Esophagus squamous epithelium (tissue), 5 donors: ENCODE measurements around the gene PLD4. TPM values are rescaled to one million over a fixed set of nuclear protein-coding genes. Genes with fewer than 3 reads are reported as not detected.

ENCODE experiments used
- DNase-seq: peaks from one replicate; lab custom pipeline; 2025; lab: John Stamatoyannopoulos, UW
- H3K27ac ChIP-seq, 4 donors: fragments of 200-600 bp; sonication (generic); one replicate each; pipeline ENCODE4 v1.5.1; 2016 to 2019; ENCODE audit warnings: mild to moderate bottlenecking in 1 of 4
- H3K27me3 ChIP-seq, 4 donors: fragments of 200-600 bp; sonication (generic); 1 replicate in 3 of 4; 2 replicates in 1 of 4; pipeline versions ENCODE4 v1.5.1 to v1.6.0; 2017 to 2021; ENCODE audit warnings: antibody characterized with exemption in 1 of 4
- H3K36me3 ChIP-seq, 3 donors: fragments of 200-600 bp; sonication (generic); one replicate each; pipeline ENCODE4 v1.5.1; 2016 to 2019
- H3K4me1 ChIP-seq, 3 donors: fragments of 200-600 bp; sonication (generic); one replicate each; pipeline ENCODE4 v1.5.1; 2017 to 2019
- H3K4me3 ChIP-seq, 4 donors: fragments of 200-600 bp; sonication (generic); 1 replicate in 3 of 4; 2 replicates in 1 of 4; pipeline ENCODE4 v1.5.1; 2016 to 2019; ENCODE audit warnings: mild to moderate bottlenecking in 2 of 4, moderate library complexity in 1 of 4
- H3K9me3 ChIP-seq, 3 donors: fragments of 200-600 bp; sonication (generic); one replicate each; pipeline ENCODE4 v1.5.1; 2016 to 2019
- CTCF ChIP-seq, 6 experiments: fragments of 450-650 bp in 4 of 6; fragments of 200-600 bp in 2 of 6; sonication (generic) in 2 of 6; IDR thresholded peaks; one replicate each; pipeline ENCODE4 v1.5.1; 2016 to 2019; ENCODE audit warnings: antibody characterized with exemption in 6 of 6, mild to moderate bottlenecking in 4 of 6, moderate library complexity in 4 of 6
- POLR2A ChIP-seq, 4 donors: fragments of 450-650 bp; IDR thresholded peaks; one replicate each; pipeline ENCODE4 v1.6.1; 2017; ENCODE audit warnings: antibody characterized with exemption in 4 of 4, mild to moderate bottlenecking in 4 of 4, moderate library complexity in 3 of 4
- WGBS, 2 donors: methylation state at CpG; one replicate each; pipeline ENCODE4 v1.1.5; 2018; 5-methylcytosine and 5-hydroxymethylcytosine counted together
- intact Hi-C: fragments of 100-400 bp; cut with DNase I; formaldehyde crosslinking; loops from one replicate; pipeline ENCODE4 v1.15.0; 2022
- total RNA-seq, 4 donors: library from RNA; depleted of rRNA; stranded (reverse); fragments of >200 nt; gene quantifications; one replicate each; pipeline ENCODE4 v1.1.0, GENCODE V29; 2016
- donor health status: DM: yes; HTN: yes; CAD: no.

The PLD4 gene
- total RNA-seq, 4 donors from 2014 or later = 0.18 to 0.95 (median 0.64) TPM

DNA sequence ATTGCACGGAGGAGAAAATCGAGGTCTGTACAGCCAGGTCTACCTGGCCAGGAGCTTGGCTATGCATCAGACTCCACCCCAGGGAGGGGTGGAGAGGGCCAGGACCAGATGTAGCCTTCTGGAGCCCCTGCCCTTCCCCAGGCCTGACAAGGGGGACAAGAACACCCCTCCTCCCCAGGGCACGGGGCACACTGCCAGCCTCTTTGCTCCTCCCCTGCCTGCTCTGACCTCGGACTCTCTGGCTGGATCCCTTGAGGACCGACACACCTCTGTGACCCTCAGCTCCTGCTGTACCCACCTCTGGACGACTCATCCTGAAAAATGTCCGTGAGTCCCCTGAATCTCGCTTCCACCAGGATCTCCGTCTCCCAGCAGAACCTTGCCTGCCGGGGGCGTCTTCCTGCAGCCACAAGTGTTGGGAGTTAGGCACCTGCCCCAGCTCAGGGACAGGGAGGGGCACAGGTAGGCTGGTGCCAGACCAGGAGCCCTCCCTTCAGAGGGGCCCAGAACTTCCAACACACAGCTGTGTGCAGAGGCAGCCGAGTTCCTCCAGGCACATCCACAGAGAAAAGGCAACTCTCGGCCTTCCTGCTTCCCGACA is 31.7 kb downstream of the PLD4 start:
- Histone ChIP-seq H3K36me3 (peaks cover 33 to 81% (median 38%) of the 10 kb centered on the region in 3 donors), H3K4me1 (peaks cover 0 to 13% (median 7%) of the 10 kb centered on the region in 3 donors), H3K27ac (no peak overlapping the region), H3K9me3 (no peaks in the 10 kb centered on the region), H3K27me3 (no peaks in the 10 kb centered on the region), H3K4me3 (no peak overlapping the region)
- DNase-seq = no peak
- WGBS, 2 donors = 85 to 86% methylated on average over 10 to 11 of the region's 14 CpGs
- intact Hi-C loops = no loop called here
- no peak for TF ChIP-seq POLR2A (IDR thresholded peaks at IDR 0.05)
- no peak for TF ChIP-seq CTCF (IDR thresholded peaks at IDR 0.05)

DNA sequence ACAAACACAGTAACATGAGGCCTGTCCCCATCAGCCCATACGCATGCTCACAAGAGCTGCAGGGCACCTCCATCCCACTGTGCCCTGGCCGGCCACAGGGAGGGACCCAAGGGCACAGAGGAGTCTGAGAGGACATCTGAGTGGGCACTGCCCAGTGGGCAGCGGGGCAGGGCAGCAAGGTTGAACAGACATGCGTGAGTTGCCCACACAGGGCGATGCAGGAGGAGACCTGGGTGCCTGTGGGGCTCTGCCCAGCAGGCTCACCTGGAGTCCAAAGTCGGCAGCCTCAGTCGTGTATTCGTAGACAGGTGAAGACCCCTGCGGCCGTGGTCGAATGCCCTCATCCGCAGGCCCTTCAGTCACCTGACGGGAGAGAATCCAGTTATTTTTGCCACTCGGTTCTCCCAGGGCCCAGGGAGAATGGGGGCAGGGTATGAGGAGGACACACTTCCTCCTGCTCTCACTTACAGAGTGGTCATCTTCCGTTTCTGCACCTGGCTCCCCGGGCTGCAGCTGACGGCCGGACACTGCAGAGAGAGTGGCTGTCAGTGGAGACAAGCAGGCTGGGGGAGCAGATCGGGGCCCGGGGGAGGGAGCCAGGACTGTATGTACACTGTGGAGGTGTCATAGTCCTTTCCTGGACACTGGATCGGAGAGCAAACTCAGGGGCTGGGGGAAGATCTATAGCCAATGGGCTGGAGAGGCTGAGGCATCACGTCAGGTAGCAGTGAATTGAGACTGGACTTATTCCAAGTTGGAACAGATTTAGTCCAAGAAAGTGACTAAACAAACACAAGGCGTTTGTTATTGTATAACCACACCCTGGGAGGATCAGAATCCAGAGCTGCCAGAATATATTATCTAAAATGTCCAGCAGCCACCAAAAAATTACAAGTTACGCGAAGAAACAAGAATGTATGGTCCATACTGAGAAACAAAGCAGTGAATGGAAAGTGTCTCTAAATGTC is 32.8 kb downstream of the PLD4 start:
- no peak for DNase-seq
- intact Hi-C loops = no loop called here
- H3K36me3 ChIP-seq = peaks cover 33 to 70% (median 38%) of the 10 kb centered on the region in 3 donors

DNA sequence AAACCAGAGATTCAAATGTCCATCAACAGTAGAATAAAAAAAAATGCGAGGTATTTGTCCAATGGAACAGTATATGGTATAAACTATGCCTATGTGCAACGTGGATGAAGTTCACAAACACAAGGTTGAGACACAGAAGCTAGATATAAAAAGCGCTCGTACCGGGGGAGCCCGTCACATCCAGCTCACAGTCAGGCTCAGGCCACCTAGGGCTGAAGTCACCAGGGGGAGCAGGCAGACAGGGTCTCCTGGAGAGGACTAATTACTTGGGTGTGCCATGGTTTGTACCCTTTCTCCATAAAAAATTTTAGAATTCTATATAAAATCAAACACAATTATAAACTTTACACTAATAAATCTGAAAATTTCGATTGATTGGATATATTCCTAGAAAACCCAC is 39.9 kb downstream of the PLD4 start:
- peaks cover 0 to 11% (median 0%) of the 10 kb centered on the region in 4 donors for H3K27me3 ChIP-seq
- intact Hi-C loops = no loop called here

More for the DNA sequence above, 32.8 kb downstream of the PLD4 start:
- Histone ChIP-seq H3K4me3 (no peak overlapping the region), H3K4me1 (peaks cover 0 to 13% (median 7%) of the 10 kb centered on the region in 3 donors), H3K27me3 (no peaks in the 10 kb centered on the region), H3K9me3 (no peaks in the 10 kb centered on the region), H3K27ac (no peak overlapping the region)
- WGBS, 2 donors = 46 to 71% methylated on average over 9 to 21 of the region's 25 CpGs
- TF ChIP-seq CTCF (IDR thresholded peaks at IDR 0.05) = no peak

GRCh38 chr14:104965561-104966231 is 41.0 kb downstream of the PLD4 start:
- H3K27ac ChIP-seq = peak overlapping the region; percentile 93 to 99 (median 98)
- H3K4me1 ChIP-seq = peaks cover 43 to 54% (median 44%) of the 10 kb centered on the region in 3 donors
- no peak for DNase-seq
- TF ChIP-seq POLR2A (IDR thresholded peaks at IDR 0.05) (no peak), CTCF (IDR thresholded peaks at IDR 0.05) (no peak)
- intact Hi-C loops = no loop called here
- WGBS, 2 donors = 47 to 48% methylated on average over 8 of the region's 13 CpGs
- H3K4me3 ChIP-seq = no peak overlapping the region
- H3K36me3 ChIP-seq = peaks cover 0 to 5% (median 0%) of the 10 kb centered on the region in 3 donors
- H3K9me3 ChIP-seq = no peaks in the 10 kb centered on the region
- peaks cover 0 to 11% (median 0%) of the 10 kb centered on the region in 4 donors for H3K27me3 ChIP-seq

More for the DNA sequence above, 39.9 kb downstream of the PLD4 start:
- Histone ChIP-seq H3K9me3 (no peaks in the 10 kb centered on the region), H3K4me3 (no peak overlapping the region), H3K36me3 (peaks cover 0 to 6% (median 0%) of the 10 kb centered on the region in 3 donors), H3K4me1 (peaks cover 35 to 43% (median 37%) of the 10 kb centered on the region in 3 donors), H3K27ac (peak overlapping the region in 1 of 4 donors; percentile 2)
- 86 to 91% methylated on average over 7 of the region's 7 CpGs for WGBS, 2 donors
- DNase-seq = no peak
- TF ChIP-seq POLR2A (IDR thresholded peaks at IDR 0.05) (no peak), CTCF (IDR thresholded peaks at IDR 0.05) (no peak)
